Suppressor macrophage treated with lipopolysaccharide for 1 hour (primary cell): ENCODE measurements around the gene YIPF1.
"Not testable (repeated sequence)": the region's sequence is repeated elsewhere in the genome, so short reads cannot be mapped to it uniquely, and the experiment has no call there.

ENCODE experiments used
- DNase-seq, 3 donors: peaks; one replicate each; pipeline ENCODE4 v3.0.0-alpha.2; 2020 to 2022

YIPF1 gene

GRCh38 chr1:53837924-53838653, 51.5 kb downstream of the YIPF1 start, which contains the start of gene NDC1:
TSS of gene NDC1 (minus strand) at chr1:53838296. CDS start at chr1:53838261, 35 bp downstream.
- peak; percentile 94 to 96 (median 95) for DNase-seq

- DNase-seq, result peak in 1 of 3 donors; percentile 12
Measured at GRCh38 chr1:53837646-53837923, 52.0 kb downstream of the YIPF1 start.

GRCh38 chr1:53835491-53835890, 54.1 kb downstream of the YIPF1 start:
- DNase-seq, result no peak

GRCh38 chr1:53834776-53835175, 54.8 kb downstream of the YIPF1 start:
- no peak for DNase-seq

GRCh38 chr1:53833393-53833792, 56.2 kb downstream of the YIPF1 start:
- DNase-seq, result no peak

GRCh38 chr1:53826367-53826766, 63.2 kb downstream of the YIPF1 start:
- peak in 2 of 3 donors; percentile 8 to 12 for DNase-seq

- DNase-seq, result no peak
Measured at GRCh38 chr1:53825306-53825705, 64.3 kb downstream of the YIPF1 start.

- no peak for DNase-seq
Measured at GRCh38 chr1:53822931-53823330, 66.7 kb downstream of the YIPF1 start.

GRCh38 chr1:53821380-53821779, 68.2 kb downstream of the YIPF1 start:
- DNase-seq, result no peak

- DNase-seq, result no peak
Measured at GRCh38 chr1:53819387-53819786, 70.2 kb downstream of the YIPF1 start.

- not testable (repeated sequence) for DNase-seq
Measured at GRCh38 chr1:53816584-53816983, 73.0 kb downstream of the YIPF1 start.

- DNase-seq, result not testable (repeated sequence)
Measured at GRCh38 chr1:53815484-53815883, 74.1 kb downstream of the YIPF1 start.

GRCh38 chr1:53811414-53811851, 78.2 kb downstream of the YIPF1 start:
- peak in 2 of 3 donors; percentile 2 to 13 for DNase-seq

GRCh38 chr1:53810497-53810896, 79.1 kb downstream of the YIPF1 start:
- no peak for DNase-seq

- no peak for DNase-seq
Measured at GRCh38 chr1:53810007-53810406, 79.6 kb downstream of the YIPF1 start.

GRCh38 chr1:53807916-53808315, 81.7 kb downstream of the YIPF1 start:
- DNase-seq, result no peak

GRCh38 chr1:53804791-53805505, 84.6 kb downstream of the YIPF1 start:
- no peak for DNase-seq

GRCh38 chr1:53804181-53804580, 85.4 kb downstream of the YIPF1 start:
- peak in 1 of 3 donors; percentile 1 for DNase-seq
